NCI-H1092 treated with DMSO at 0.1 percent for 48 hours (cell line): ENCODE data around the gene ANK2.
A peak's percentile ranks its signal among the peaks of the same experiment; 100 is the strongest.
"Not testable (repeated sequence)": the region's sequence is repeated elsewhere in the genome, so short reads cannot be mapped to it uniquely, and the experiment has no call there.

ENCODE experiments used
- DNase-seq: peaks from one replicate; lab custom pipeline; 2025; lab: John Stamatoyannopoulos, UW

ANK2 gene

GRCh38 chr4:113153529-113154101, 104.2 kb downstream of the ANK2 start:
- DNase-seq, result no peak

- DNase-seq, result no peak
Measured at GRCh38 chr4:113154281-113154680, 104.8 kb downstream of the ANK2 start.

GRCh38 chr4:113157086-113157857, 107.8 kb downstream of the ANK2 start:
- peak; percentile 49 for DNase-seq

GRCh38 chr4:113159942-113160545, 110.6 kb downstream of the ANK2 start:
- DNase-seq, result no peak

GRCh38 chr4:113160548-113160947, 111.1 kb downstream of the ANK2 start:
- no peak for DNase-seq

GRCh38 chr4:113162089-113162488, 112.6 kb downstream of the ANK2 start:
- no peak for DNase-seq

- DNase-seq, result no peak
Measured at GRCh38 chr4:113169368-113169767, 119.9 kb downstream of the ANK2 start.

- DNase-seq, result no peak
Measured at GRCh38 chr4:113170115-113170804, 120.8 kb downstream of the ANK2 start.

- DNase-seq, result no peak
Measured at GRCh38 chr4:113170805-113171468, 121.5 kb downstream of the ANK2 start.

GRCh38 chr4:113173126-113173792, 123.8 kb downstream of the ANK2 start:
- DNase-seq, result no peak

GRCh38 chr4:113173793-113174264, 124.4 kb downstream of the ANK2 start:
- no peak for DNase-seq

- DNase-seq, result no peak
Measured at GRCh38 chr4:113179091-113179490, 129.6 kb downstream of the ANK2 start.

GRCh38 chr4:113179996-113180395, 130.5 kb downstream of the ANK2 start:
- DNase-seq, result no peak

- no peak for DNase-seq
Measured at GRCh38 chr4:113181289-113182007, 132.0 kb downstream of the ANK2 start.

- DNase-seq, result no peak
Measured at GRCh38 chr4:113183032-113183605, 133.7 kb downstream of the ANK2 start.

GRCh38 chr4:113186220-113186619, 136.8 kb downstream of the ANK2 start:
- DNase-seq, result not testable (repeated sequence)

GRCh38 chr4:113186913-113187312, 137.5 kb downstream of the ANK2 start:
- DNase-seq, result no peak

GRCh38 chr4:113187358-113187757, 137.9 kb downstream of the ANK2 start:
- DNase-seq, result no peak

- no peak for DNase-seq
Measured at GRCh38 chr4:113189546-113189945, 140.1 kb downstream of the ANK2 start.

GRCh38 chr4:113209153-113209552, 159.7 kb downstream of the ANK2 start:
- DNase-seq, result no peak
